ENCODE measurements around the gene GAB3.

- TF ChIP-seq HDAC3 (IDR thresholded peaks at IDR 0.05; ENCODE audit: borderline replicate concordance, partially characterized antibody) (no peak), SMC3 (conservative IDR thresholded peaks at IDR 0.05; ENCODE audit: insufficient read depth, low read depth, low read length) (no peak), ZNF146 (CRISPR knock-in tag; IDR thresholded peaks at IDR 0.05; ENCODE audit: unreplicated experiment) (no peak), POLR2AphosphoS5 (IDR thresholded peaks at IDR 0.05; ENCODE audit: control insufficient read depth, insufficient read depth, low read depth, low read length) (no peak), AFF1 (IDR thresholded peaks at IDR 0.05; ENCODE audit: low read depth in 1 of 2, partially characterized antibody in 2 of 2) (no peak), ZNF24 (IDR thresholded peaks at IDR 0.05) (no peak), BDP1 (IDR thresholded peaks at IDR 0.05; ENCODE audit: insufficient read depth, insufficient read length) (no peak), CTCF (IDR thresholded peaks at IDR 0.05 in 2 of 3, conservative IDR thresholded peaks at IDR 0.05 in 1 of 3; ENCODE audit: insufficient read depth in 2 of 3, low read depth in 1 of 3, low read length in 3 of 3) (no peak), FOXJ3 (CRISPR knock-in tag; IDR thresholded peaks at IDR 0.05) (no peak), HMGXB4 (CRISPR knock-in tag; IDR thresholded peaks at IDR 0.05) (no peak), BRF2 (IDR thresholded peaks at IDR 0.05; ENCODE audit: borderline replicate concordance, insufficient read depth, insufficient read length) (no peak), HES1 (IDR thresholded peaks at IDR 0.05; ENCODE audit: low read depth) (no peak)
Observed at GRCh38 chrX:154711264-154711663, 39.6 kb downstream of the GAB3 start.

Data from K562 (cell line).